HG03097 (cell line): ENCODE measurements around the gene PRKN.

Experiments
- ATAC-seq: cut with Tn5 transposase; IDR thresholded peaks from one replicate; pipeline ENCODE4 v1.9.1; 2021; ENCODE audit not compliant: unreplicated experiment, low FRiP score

The PRKN gene

GRCh38 chr6:162474722-162475121, 252.8 kb downstream of the PRKN start:
- no peak for ATAC-seq

- no peak for ATAC-seq
Observed at GRCh38 chr6:162471842-162472241, 255.7 kb downstream of the PRKN start.

- no peak for ATAC-seq
Observed at GRCh38 chr6:162468326-162468725, 259.2 kb downstream of the PRKN start.

GRCh38 chr6:162467679-162468078, 259.9 kb downstream of the PRKN start:
- no peak for ATAC-seq

GRCh38 chr6:162463576-162463975, 264.0 kb downstream of the PRKN start:
- ATAC-seq = no peak

- no peak for ATAC-seq
Observed at GRCh38 chr6:162459985-162460384, 267.6 kb downstream of the PRKN start.

- no peak for ATAC-seq
Observed at GRCh38 chr6:162450358-162450757, 277.2 kb downstream of the PRKN start.

GRCh38 chr6:162448294-162448693, 279.3 kb downstream of the PRKN start:
- no peak for ATAC-seq

GRCh38 chr6:162443101-162443500, 284.5 kb downstream of the PRKN start:
- ATAC-seq = no peak

- no peak for ATAC-seq
Observed at GRCh38 chr6:162442687-162443086, 284.9 kb downstream of the PRKN start.

GRCh38 chr6:162441991-162442390, 285.6 kb downstream of the PRKN start:
- ATAC-seq = no peak

GRCh38 chr6:162438980-162439379, 288.6 kb downstream of the PRKN start:
- ATAC-seq = no peak

- no peak for ATAC-seq
Observed at GRCh38 chr6:162435071-162435470, 292.5 kb downstream of the PRKN start.

- no peak for ATAC-seq
Observed at GRCh38 chr6:162421004-162421403, 306.6 kb downstream of the PRKN start.

GRCh38 chr6:162416831-162417537, 310.6 kb downstream of the PRKN start:
- ATAC-seq = no peak

- no peak for ATAC-seq
Observed at GRCh38 chr6:162416307-162416706, 311.3 kb downstream of the PRKN start.

- ATAC-seq = no peak
Observed at GRCh38 chr6:162409741-162410691, 317.6 kb downstream of the PRKN start.

GRCh38 chr6:162408826-162409535, 318.6 kb downstream of the PRKN start:
- no peak for ATAC-seq

GRCh38 chr6:162404951-162405350, 322.6 kb downstream of the PRKN start:
- ATAC-seq = no peak

- no peak for ATAC-seq
Observed at GRCh38 chr6:162403031-162403430, 324.5 kb downstream of the PRKN start.

- ATAC-seq = no peak
Observed at GRCh38 chr6:162395181-162395580, 332.4 kb downstream of the PRKN start.
